ENCODE results near the gene CACNA1B. TPM values are rescaled to one million over a fixed set of nuclear protein-coding genes. Genes with fewer than 3 reads are reported as not detected.

Gene CACNA1B
- total and polyA plus RNA-seq, 2 of the 4 experiments (the other 2 are of a cell fraction) = 0.02 TPM; not detected in 1

DNA sequence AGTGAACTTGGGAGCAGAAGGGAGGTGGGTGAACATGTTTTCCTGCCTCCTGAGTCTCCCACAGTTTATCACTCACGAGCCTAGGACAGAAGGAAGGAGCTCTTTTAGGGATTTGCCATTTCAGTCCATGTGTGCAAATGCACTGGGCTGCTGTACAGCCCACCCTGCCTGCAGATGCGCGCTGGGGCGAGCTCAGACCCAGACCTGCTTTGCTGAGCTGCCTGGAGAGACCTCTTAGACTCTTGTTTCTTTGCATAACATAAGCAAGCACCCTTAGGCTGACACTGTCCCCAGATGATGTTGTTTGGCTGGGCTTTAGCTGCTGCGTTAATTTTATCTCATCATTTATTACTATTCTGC lies 199.0 kb downstream of the CACNA1B start:
- H2BK120ac ChIP-seq (ENCODE audit: low read depth, low read length) = no peak overlapping the region
- ATAC-seq (ENCODE audit: low read depth) (no peak), DNase-seq (no peak)
- no peak overlapping the region for H4K8ac ChIP-seq (ENCODE audit: low read depth in 2 of 2, low read length in 2 of 2)
- H3K27me3 ChIP-seq (ENCODE audit: control insufficient read depth, insufficient read depth, low read length) = no peaks in the 10 kb centered on the region
- no peak overlapping the region for H3K23ac ChIP-seq (ENCODE audit: low read depth, low read length)
- POLR2A ChIA-PET (ENCODE audit: unreplicated experiment) = no interaction called here
- no peak overlapping the region for H3K9ac ChIP-seq (ENCODE audit: low read depth, low read length)
- no peak overlapping the region for H2BK20ac ChIP-seq (ENCODE audit: low read depth, low read length)
- no peak overlapping the region for H4K5ac ChIP-seq (ENCODE audit: low read depth, low read length)
- in situ Hi-C loops (cut with MboI; ENCODE audit: low sequenced_read_pairs) = no loop called here
- no peak overlapping the region for H2AK9ac ChIP-seq (replicated peaks; ENCODE audit: low read depth, low read length, poor library complexity)
- TF ChIP-seq MAFK (IDR thresholded peaks at IDR 0.05; ENCODE audit: low read depth, low read length) (no peak), RAD21 (IDR thresholded peaks at IDR 0.05; ENCODE audit: low read length) (no peak), POLR2A (IDR thresholded peaks at IDR 0.05; ENCODE audit: low read depth, low read length) (no peak), RFX5 (IDR thresholded peaks at IDR 0.05; ENCODE audit: low read depth, low read length) (no peak), SMC3 (IDR thresholded peaks at IDR 0.05; ENCODE audit: low read depth, low read length) (no peak), BHLHE40 (IDR thresholded peaks at IDR 0.05; ENCODE audit: low read depth, low read length) (no peak), MAZ (IDR thresholded peaks at IDR 0.05; ENCODE audit: borderline replicate concordance, low read depth, low read length) (no peak), RCOR1 (IDR thresholded peaks at IDR 0.05; ENCODE audit: insufficient replicate concordance, low read length) (no peak), FOS (IDR thresholded peaks at IDR 0.05; ENCODE audit: low read depth, low read length) (no peak), USF2 (IDR thresholded peaks at IDR 0.05; ENCODE audit: low read depth, low read length) (no peak), NFE2L2 (IDR thresholded peaks at IDR 0.05; ENCODE audit: low read depth, low read length) (no peak), CEBPB (IDR thresholded peaks at IDR 0.05; ENCODE audit: low read depth, low read length) (no peak), CHD1 (IDR thresholded peaks at IDR 0.05; ENCODE audit: low read depth, low read length) (no peak), MXI1 (IDR thresholded peaks at IDR 0.05; ENCODE audit: borderline replicate concordance, low read depth, low read length) (no peak), CTCF (conservative IDR thresholded peaks at IDR 0.05; ENCODE audit: low read depth, low read length) (no peak)
- TF ChIP-seq, protein P1, sequence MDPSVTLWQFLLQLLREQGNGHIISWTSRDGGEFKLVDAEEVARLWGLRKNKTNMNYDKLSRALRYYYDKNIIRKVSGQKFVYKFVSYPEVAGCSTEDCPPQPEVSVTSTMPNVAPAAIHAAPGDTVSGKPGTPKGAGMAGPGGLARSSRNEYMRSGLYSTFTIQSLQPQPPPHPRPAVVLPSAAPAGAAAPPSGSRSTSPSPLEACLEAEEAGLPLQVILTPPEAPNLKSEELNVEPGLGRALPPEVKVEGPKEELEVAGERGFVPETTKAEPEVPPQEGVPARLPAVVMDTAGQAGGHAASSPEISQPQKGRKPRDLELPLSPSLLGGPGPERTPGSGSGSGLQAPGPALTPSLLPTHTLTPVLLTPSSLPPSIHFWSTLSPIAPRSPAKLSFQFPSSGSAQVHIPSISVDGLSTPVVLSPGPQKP (IDR thresholded peaks at IDR 0.05; ENCODE audit: borderline replicate concordance, low read depth, low read length) = no peak
- dilution Hi-C loops (cut with HindIII; ENCODE audit: low sequenced_read_pairs, unreplicated experiment) = no loop called here
- CTCF ChIA-PET = no interaction called here
- H3K27ac ChIP-seq (ENCODE audit: insufficient read depth, low read length) = no peak overlapping the region
- no peaks in the 10 kb centered on the region for H3K79me1 ChIP-seq (ENCODE audit: low read depth in 1 of 2, low read length in 2 of 2)
- H4K91ac ChIP-seq (ENCODE audit: insufficient read depth, low read depth, low read length) = no peak overlapping the region
- H4K20me1 ChIP-seq (ENCODE audit: insufficient read depth, low read length) = no peaks in the 10 kb centered on the region
- H2AFZ ChIP-seq (replicated peaks; ENCODE audit: low read length, poor library complexity) = no peak overlapping the region
- H3K4me2 ChIP-seq (ENCODE audit: low read depth, low read length) = no peak overlapping the region
- H2AK5ac ChIP-seq (ENCODE audit: low read depth, low read length) = no peak overlapping the region
- no peaks in the 10 kb centered on the region for H3K9me1 ChIP-seq (ENCODE audit: insufficient read depth, low read length)
- no peak overlapping the region for H3K14ac ChIP-seq (replicated peaks; ENCODE audit: low read depth, low read length)
- H2BK5ac ChIP-seq (ENCODE audit: low read depth, low read length, poor library complexity, severe bottlenecking) = no peak overlapping the region
- no peak overlapping the region for H3K4me3 ChIP-seq (ENCODE audit: insufficient read depth, low read depth, low read length)
- intact Hi-C loops (cut with micrococcal nuclease) = no loop called here
- H3K4me1 ChIP-seq (ENCODE audit: control insufficient read depth, insufficient read depth, low read length) = no peaks in the 10 kb centered on the region
- H3K36me3 ChIP-seq (ENCODE audit: control insufficient read depth, insufficient read depth, low read length) = no peaks in the 10 kb centered on the region
- WGBS, 2 experiments (ENCODE audit: extremely low coverage in 2 of 2, insufficient read length in 1 of 2) = 77% methylated on average over 3 of the region's 5 CpGs; no CpG with 5 or more reads in 1 of the 2 experiments
- BruUV-seq (replicated peaks) = no TSS peak
- H3K9me3 ChIP-seq (ENCODE audit: control insufficient read depth, insufficient read depth, low read length) = peaks cover 71% of the 10 kb centered on the region
- H3K18ac ChIP-seq (ENCODE audit: low read depth, low read length) = no peak overlapping the region
- H2BK15ac ChIP-seq (ENCODE audit: low read depth, low read length) = no peak overlapping the region
- H3K56ac ChIP-seq (ENCODE audit: extremely low read depth, insufficient read depth, low read length) = no peak overlapping the region
- no peak overlapping the region for H3K4ac ChIP-seq (ENCODE audit: low read depth, low read length)

Data from IMR-90 (cell line).